Left renal cortex interstitium (tissue), 4 donors: ENCODE data around the gene MAP7. TPM values are rescaled to one million over a fixed set of nuclear protein-coding genes. Genes with fewer than 3 reads are reported as not detected.
"Not testable (repeated sequence)": the region's sequence is repeated elsewhere in the genome, so short reads cannot be mapped to it uniquely, and the experiment has no call there.

ENCODE experiments used
- DNase-seq, 4 donors: peaks; one replicate each; pipeline ENCODE4 v3.0.0-alpha.2; 2013; ENCODE audit warnings: low read depth in 4 of 4, low spot score in 2 of 4, missing footprints in 1 of 4
- polyA plus RNA-seq, 4 donors: library from polyadenylated mRNA; unstranded; fragments of 120-200 nt; gene quantifications; one replicate each; pipeline ENCODE4 v1.2.1, GENCODE V29; 2013; ENCODE audit not compliant: insufficient read length in 4 of 4

The MAP7 gene
- polyA plus RNA-seq, 4 donors = 28.2 to 39.2 (median 34.9) TPM

DNA sequence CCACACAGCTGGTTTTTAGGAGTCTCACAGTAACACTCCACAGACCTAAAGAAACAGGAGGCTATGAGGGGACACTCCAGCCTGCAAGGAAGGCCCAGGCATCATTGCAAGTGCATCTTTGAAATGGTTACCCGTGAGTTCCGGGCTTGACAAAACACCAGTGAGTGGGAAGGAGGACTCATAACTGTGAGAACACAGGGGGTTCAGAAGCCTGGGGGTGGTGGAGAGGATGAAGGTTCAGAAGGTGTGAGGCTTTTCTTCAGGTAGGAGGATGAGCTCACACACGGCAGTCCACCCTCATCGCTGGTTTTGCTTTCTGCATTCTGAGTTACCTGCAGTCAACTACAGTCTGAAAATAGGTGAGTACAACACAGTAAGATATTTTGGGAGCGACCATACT is 39.9 kb downstream of the MAP7 start:
- no peak for DNase-seq

DNA sequence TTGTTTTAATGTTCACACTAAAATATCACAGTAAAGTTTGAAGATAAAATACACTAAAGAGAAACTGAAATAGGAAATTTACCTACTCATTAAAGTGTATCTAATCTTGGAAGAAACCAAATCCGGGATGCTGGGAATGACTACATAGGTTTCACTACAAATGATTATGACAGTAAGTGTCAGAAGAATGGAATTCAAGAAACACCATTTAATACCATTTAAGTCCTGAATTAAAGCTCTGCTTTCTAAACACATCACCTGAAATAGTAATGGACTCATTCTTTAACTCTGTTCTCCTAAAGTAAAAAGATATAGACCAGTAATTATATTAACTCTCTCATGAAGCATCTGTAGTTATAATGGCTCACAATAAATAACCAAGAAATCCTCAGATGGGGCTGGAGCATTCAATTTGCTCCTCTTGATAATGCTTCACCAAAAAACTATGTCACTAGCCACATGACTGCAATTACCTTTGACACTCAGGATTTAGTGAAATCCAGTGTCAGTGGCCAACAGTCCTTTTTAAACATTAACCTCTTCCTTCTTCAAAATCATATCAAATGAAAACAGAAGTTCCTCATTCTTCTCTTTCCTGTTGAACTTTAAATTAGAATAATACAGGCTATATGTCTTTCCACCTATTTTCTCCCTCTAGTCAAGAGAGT is 41.4 kb downstream of the MAP7 start:
- no peak for DNase-seq

DNA sequence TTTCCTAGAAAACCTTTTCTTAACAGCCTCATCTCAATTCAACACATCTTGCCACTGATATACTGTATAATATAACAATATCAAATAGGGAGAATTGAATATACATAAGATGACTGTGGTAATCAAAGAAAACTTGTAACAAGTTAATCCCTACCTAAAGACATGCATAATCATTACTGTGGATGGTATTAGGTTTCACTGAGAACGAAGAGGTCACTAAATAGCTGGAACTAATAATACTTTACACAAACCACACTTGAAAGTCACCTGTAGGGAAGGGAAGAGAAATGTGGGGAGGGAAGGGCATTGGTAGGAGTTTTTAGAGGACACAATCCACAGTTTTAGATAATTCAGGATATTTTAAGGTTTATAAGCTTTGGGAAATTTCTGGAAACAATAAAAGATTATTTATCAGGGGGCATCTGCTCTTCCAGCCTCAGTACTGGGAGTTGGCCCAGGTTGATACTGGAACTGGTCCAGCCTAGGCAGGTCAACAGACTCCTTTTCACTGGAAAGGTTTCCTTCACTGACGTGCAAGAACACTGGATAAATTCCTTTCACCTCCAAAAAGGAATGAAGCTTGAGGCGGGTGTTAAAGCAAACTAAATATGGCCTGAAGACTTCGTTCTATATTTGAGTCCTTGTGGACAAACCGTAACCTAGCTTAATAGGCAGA is 44.0 kb downstream of the MAP7 start:
- DNase-seq = no peak

DNA sequence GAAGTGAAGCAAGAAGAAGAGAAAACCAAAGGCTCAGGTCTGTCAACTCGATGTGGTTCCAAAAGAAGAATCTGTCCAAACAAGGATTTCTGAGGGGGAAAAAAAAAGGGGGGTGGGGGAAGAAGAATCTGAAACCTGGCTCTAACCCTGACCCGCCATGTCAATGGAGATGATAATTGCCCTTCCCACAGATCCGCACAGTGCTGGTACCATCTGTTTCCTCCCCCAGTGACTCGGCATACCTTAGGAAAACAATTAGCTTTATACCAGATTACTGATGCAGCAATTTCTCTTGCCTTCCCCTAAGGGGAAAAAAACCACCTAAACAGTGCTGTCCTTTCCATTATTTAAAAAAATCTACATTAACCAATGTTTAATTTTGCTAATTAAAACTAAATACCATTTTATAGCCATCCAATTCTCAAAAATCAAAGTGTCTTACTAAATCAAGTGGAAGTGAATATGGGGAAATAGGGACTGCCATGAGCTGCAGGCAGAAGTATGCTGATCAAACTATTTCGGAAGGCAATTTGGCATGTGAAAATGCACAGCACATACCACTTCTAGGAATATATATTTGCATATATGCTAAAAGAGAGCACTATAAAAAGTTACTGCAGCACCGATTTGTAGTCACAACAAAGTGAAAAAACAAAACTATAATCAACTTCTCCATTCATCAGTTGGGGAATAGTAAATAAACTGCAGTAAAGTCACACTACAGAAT is 46.8 kb downstream of the MAP7 start:
- DNase-seq = no peak

DNA sequence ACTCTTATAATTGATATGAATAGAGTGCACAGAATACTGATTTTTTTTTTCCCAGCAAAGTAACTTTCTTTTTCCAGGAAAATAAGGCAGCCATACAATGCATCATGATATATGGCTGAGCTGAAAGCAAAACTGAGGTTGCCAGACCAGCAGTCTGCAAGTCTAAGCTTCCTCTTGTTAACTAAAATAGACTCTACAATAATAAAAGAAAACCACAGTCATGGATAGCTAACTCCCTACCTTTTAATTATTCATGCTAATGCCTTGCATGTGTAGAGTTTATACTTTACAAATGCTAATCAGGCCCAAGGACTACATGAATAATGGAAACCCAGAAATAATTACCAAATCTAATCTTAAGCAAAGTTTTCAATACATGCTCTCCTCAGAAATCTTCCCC is 47.4 kb downstream of the MAP7 start:
- no peak for DNase-seq

DNA sequence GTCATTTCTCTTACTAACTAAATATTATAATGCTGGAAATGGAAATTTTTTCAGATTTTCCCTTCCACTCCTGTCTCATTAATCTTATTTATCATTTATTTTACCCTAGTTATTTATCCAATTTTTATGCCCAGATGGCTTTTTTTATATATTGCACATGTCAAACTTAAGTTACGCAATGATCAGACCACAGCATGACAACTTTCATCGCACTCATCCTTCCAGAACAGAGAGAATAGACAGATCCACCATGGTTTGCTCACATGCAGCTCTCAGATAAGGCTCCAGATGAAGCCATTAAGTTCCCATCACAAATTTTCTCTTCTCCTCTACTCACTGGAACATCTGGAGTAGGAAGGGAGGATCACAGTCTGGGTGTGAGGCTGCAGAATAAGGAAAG is 48.7 kb downstream of the MAP7 start:
- no peak for DNase-seq

DNA sequence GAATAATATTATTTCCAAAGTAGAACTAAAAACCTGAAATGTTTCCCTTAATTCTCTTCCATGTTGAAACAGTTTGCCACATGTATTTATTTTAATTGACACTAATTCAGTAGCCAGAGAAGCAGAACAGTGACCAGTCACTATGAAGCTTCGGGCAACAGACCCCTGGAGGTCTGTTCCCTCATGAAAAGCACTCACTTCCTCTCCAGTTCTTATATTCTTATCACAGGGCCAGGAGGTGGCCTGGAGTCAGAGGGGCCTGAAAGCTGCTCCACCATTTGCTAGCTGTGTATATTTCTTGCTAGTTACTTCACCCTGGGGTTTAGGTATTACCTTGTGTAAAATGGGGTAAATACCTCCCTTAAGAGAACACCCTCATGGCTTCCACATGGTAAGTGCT is 49.1 kb downstream of the MAP7 start:
- no peak for DNase-seq

DNA sequence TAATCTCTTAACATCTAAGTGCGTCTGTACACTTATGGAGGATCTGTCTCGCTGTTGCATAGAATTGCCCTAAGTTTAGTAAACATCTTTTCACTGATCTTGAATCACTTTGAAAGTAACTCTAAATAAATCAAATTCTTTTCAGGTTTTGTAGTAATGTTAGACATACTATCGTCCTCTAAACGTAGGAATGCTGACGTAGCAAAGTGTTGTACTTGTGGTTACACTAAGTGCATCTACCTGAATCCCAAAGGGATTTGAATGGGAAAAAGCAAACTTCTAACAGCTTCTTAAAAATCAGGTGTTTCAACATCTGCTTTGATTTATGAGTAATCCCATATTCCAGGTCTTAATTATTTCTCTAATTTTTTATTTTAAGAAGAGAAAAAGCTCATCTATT is 49.8 kb downstream of the MAP7 start:
- DNase-seq = no peak

DNA sequence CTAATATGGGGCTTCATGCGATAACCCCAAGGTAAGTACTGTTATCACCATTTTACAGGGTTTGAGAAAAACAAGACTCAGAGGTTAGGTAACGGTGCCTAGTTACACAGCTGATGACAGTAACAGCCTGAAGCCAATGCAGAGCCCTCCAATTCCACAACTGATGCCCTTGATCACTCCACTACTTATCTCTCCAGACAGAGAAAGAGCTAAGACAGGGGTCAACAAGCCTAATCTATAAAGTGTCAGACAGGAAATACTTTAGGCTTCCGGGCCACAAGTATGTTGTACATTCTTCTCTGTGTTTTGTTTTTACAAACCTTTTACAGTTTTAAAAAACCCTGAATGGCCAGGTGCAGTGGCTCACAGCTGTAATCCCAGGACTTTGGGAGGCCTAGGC is 50.9 kb downstream of the MAP7 start:
- no peak for DNase-seq

DNA sequence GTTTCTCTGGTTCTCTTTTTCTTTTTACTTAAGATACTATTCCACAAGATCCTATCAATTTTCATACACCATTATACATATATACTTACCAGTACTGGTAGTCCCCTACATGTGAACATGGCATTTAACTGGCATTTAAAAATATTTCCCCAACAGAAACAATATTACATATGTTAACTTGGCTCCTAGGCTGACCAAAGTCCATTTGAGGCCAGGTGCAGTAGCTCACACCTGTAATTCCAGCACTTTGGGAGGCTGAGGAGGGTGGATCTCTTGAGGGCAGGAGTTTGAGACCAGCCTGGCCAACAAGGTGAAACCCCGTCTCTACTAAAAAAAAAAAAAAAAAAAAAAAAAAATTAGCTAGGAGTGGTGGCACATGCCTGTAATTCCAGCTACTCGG is 53.8 kb downstream of the MAP7 start:
- DNase-seq = not testable (repeated sequence)

DNA sequence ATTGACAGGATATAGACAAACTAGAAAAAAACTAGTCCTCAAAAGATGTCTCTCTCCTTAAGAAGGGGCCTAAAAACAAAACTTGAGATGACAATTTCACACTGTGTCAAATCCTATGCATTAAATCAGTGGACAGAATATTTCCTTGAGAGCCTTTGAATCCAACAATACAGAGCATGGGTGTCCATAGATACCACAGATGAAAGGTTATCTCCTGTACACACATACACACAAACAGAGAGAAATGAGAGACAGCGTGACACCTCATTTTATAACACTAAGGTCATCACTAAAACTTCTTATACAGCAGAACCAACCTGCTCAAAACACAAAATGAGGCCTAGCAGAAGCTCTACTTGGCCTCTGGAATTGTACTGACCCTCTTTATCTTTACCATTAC is 55.5 kb downstream of the MAP7 start:
- no peak for DNase-seq

DNA sequence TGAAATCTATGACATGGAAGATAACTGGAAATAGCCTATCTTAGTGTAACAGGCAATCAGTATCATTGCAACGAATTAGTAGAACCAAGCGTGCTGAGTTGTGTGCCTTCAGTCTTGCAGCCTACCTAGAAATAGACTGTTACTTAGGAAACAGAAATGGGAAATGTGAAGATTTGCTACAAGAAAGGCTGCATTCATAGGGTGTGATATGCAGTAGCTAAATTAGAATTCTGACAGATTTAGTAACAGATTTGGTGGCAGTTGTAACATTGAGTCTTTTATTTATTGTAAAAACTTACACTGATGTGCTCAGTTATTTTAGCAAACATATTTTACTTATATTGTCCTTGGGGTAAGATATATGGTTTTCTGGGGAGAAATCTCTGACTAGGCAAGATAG is 56.2 kb downstream of the MAP7 start:
- DNase-seq = no peak

DNA sequence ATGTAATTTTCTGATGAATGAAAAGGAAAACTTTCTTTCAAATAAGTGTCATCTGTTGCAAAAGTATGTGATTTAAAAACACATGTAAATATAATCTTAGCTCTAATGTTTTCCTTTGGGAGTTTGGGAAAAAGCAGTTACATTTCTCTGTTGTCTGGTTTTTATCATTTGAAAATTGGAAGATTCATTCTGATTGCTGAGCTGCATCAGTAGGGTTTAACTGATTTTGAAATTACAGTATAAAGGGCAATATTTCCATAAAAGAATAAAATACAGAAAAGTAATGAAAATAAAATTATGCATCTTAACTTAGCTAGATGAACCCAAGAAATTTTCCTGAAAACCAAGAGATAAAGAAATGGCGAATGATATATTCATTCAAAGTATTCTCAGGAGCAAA is 57.8 kb downstream of the MAP7 start:
- no peak for DNase-seq

DNA sequence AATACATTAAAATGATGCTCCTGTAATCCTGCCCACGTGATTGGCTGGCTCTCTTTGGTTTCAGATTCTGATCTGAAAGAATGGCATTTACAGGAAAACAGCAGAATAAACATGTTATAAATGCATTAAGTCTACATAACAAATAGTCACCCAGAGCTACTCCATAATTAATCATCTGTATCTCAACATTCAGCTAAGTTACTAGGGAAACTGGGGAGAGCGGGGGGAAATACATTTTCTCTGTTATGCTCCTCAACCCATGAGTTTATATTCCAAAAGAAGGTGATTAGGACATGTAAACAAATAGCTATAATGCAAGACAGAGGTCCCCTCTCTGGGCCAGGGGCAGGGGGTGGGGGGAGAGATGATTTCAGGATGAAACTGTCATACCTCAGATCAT is 58.5 kb downstream of the MAP7 start:
- DNase-seq = no peak

DNA sequence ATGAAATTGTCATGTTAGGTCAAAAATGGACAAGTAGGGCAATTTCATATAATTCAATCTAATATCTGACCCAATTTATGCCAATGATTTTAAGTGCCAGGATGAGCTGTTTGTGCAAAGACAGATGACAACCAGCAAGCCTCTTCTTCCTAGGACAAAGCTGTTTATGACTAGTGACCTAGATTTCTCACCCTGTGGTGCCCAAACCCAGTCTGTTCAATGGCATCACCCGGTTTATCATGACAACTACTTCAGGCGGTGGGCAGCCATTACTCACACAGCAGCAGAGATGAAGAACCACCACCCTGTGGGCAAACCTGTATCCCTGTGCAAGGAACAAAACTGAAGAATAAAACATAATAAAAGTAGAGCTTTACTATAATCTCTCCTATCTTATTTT is 59.0 kb downstream of the MAP7 start:
- DNase-seq = no peak

DNA sequence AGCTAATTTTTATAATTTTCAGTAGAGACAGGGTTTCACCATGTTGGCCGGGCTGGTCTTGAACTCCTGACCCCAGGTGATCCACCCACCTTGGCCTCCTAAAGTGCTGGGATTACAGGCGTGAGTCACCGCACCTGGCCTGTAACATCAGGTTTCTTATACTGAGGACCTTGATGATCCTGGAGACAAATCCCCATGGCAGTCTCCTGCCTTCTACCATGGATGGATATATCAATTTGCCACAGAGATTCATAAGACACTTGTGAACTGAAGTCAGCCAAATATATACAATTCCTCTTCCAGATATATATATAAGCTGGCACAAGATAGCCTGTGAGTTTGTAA is 60.6 kb downstream of the MAP7 start:
- not testable (repeated sequence) for DNase-seq

DNA sequence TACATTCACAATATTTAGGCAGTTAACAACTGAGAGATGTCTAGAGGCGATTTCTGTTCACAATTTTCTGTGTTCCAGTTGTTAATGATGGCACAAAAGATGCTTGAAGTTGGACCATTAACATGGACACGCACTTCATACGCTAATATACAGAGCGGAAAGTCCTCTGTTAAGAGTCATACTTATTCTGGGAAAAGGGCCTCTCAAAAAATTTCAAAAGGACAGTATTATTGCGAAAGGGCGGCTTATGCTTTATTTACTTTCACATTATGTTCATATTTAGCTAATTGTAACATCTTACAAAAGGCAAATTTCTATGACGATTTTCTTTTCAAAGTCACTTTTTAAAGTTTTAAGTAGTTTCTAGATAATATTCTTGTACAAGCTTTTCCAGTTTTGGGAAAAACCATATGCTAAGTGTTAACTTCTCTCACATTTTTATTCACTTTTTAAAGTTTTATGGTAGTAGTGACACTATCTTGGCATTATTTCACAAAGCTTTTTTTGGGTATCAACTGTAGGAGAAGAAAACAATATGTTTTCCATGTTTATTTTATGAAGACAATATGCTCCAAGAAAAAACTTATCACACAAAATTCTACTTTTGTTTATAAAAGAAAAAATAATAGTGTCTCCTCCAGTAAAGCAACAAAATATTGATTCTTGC is 62.3 kb downstream of the MAP7 start:
- DNase-seq = no peak

DNA sequence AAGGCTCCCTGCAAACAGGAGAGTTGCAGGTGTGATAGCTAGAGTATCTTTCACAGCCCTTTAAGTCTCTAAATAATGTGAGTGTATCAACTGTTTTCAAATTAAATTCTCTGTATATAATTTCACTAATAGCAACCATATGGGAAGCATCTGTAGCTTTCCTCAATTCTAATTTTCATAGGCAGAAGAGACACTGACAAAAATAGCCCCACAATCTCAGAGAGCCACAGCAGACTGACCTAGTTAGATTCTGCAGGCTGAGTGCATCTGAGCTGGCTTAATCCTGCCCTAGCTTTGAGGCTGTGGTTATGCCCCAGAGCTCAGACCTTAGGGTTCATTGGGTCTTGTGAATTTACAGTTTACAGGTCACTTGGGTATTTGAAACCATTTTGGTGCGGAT is 63.9 kb downstream of the MAP7 start:
- no peak for DNase-seq

DNA sequence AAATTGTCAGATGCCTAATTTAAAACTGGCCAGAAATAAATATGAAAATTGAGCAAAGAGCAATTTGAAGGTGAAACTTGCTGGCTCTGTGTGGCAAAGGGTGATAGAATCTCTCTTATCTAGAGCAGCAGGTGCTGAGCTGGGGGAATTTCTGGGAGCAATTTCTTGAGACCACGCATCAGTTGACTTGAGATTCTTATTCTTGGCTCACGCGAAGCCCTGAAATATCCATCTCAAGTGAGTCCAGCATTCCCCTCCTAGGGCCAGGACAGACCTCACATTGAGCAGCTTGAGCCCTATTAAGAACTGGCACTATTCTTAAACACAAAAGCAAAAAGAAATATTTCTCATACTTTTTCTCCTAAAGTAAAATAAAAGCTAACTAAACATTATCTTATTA is 66.3 kb downstream of the MAP7 start:
- no peak for DNase-seq

DNA sequence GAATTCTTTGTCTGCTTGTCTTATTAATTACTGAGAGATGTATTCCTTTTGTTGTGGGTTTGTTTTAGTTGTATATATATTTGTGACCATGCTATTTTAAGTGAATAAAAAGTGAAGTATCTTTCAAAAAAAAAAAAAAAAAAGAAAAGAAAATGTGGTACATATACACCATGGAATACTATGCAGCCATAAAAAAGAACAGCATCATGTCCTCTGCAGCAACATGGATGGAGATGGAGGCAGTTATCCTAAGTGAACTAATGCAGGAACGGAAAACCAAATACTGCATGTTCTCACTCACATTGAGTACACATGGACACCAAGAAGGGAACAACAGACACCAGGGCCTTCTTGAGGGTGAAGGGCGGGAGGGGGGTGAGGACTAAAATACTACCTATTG is 67.2 kb downstream of the MAP7 start:
- not testable (repeated sequence) for DNase-seq

DNA sequence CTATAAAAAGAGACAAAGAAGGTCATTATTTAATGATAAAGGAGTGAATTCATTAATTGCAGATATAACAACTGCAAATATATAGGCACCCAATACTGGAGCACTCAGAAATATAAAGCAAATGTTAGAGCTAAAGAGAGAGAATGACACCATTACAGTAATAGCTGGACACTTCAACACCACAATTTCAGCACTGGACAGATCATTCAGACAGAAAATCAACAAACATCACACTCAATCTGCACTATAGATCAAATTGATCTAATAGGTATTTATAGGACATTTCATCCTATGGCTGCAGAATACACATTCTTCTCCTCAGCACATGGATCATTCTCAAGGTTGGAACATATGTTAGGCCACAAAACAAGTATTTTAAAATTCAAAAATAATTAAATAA is 72.7 kb downstream of the MAP7 start:
- no peak for DNase-seq

DNA sequence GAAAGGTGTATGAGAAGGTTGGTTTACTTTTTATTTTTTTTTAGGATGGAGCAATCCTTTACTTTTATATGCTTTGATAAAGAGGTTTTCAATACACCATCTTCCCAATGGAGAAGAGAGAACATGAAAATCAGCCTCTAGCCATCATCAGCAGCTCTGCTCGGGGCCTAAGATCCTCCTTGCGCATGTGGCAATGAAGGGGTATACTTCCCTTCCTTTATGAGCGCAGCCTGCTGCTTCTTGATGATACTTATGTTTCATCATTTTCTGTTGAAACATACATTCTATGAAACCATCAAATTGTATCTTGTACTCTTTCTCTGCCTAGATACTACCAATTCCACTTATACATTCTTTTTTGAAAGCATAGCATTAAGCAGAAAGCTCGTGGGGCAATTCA is 74.5 kb downstream of the MAP7 start:
- no peak for DNase-seq
